Fibroblast of skin of abdomen (primary cell): ENCODE data around the gene SF1.

ENCODE experiments used
- DNase-seq: peaks from one replicate; pipeline ENCODE4 v3.0.0-alpha.2; 2013

The SF1 gene

GRCh38 chr11:64760759-64761420 is 17.5 kb downstream of the SF1 start:
- no peak for DNase-seq

GRCh38 chr11:64759722-64760719 is 18.3 kb downstream of the SF1 start, which contains the start of gene PYGM:
PYGM (minus strand) TSS chr11:64759974; CDS start chr11:64759898, 76 bp downstream.
- peak; percentile 28 for DNase-seq

DNA sequence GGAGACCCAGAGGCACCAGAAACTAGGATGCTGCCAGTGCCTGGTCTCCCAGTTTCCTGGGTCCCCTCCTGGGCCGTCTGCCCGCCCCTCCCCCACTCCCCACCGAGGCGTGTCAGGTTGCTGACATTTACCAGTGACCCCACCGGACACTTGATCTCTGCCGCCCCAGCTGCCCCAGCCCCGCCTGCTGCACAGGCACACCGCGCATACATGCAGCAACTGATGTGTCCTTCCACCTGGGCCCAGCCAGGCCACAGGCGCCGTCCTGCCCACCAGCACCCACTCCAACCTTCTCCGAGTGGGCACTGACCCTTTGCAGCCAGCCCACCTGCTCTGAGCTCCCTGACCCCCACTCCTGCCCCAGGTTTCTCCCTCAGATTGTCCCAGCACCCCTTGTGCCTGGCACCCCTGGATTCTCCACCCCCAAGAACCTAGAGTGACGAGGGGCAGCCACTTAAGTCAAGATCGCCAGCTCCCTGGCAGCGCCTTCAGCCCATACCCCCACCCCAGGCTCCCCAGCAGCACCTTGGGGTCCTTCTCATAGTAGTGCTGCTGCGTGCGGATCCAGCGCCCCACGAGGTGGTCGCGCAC is 19.1 kb downstream of the SF1 start:
- no peak for DNase-seq

DNA sequence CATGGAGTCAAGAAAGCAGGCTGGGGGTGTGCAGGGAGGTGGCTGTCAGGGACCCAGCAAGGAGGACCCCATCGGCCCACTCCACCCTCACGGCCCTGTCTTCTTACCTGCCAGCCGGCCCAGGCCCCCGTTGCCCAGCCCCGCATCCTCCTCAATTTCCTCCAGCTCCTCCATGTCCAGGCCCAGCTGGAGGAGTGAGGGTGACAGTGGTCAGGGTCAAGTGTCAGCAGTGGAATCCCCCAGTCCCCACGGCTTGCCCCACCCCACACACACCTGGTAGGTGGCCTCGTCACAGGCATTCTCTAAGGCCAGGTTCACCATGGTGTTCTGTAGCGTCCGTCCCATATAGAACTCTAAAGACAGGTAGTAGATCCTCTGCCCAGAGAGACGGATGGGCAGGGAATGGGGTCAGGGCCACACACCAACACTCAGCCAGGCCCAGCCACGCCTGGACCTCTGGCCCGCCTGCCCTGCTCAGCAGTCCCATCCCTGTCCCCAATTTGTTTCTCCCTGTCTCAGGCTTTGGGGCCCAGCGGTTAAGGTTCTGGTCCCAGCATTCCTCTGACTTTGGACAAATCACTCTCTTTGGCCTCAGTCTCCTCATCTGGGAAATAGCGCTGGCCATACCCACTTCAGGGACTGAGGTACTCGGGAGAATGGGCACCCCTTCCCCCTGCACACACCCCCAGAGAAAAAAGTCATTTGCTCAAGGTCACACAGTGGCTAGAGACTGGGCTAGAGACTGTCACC is 19.8 kb downstream of the SF1 start:
- DNase-seq, result no peak

- DNase-seq, result no peak
Observed at GRCh38 chr11:64757549-64758329, 20.6 kb downstream of the SF1 start.

DNA sequence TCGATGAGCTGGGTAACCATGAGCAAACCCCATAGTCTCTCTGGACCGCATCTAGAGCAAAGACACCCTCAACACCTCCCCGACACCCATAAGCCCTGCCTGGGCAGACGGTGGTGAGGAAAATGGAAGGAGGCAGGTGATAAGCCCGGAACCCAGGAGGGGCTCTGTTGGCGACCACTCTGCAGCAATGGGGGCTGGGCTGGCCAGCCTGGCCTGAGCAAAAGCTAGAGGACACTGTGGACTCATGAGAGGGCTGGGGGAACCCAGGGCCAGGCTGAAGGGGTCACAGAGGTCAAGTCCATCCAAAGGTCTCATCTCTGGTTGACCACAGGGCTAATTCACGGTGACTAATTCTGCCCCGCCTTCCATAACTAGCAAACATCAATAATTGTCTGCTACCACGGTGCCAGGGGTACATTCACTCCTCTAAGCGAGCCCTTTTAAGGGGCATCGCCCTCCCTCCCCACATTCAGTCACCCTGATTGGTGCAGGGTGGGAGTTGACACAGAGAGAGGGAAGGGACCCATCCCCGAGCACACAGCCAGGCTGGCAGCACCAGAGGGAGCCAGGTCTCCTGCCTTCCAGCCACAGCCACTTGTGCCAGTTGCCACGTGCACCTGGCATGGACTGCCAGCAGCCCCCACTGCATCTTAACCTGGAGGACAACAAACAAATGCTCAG is 22.5 kb downstream of the SF1 start:
- DNase-seq, result no peak

DNA sequence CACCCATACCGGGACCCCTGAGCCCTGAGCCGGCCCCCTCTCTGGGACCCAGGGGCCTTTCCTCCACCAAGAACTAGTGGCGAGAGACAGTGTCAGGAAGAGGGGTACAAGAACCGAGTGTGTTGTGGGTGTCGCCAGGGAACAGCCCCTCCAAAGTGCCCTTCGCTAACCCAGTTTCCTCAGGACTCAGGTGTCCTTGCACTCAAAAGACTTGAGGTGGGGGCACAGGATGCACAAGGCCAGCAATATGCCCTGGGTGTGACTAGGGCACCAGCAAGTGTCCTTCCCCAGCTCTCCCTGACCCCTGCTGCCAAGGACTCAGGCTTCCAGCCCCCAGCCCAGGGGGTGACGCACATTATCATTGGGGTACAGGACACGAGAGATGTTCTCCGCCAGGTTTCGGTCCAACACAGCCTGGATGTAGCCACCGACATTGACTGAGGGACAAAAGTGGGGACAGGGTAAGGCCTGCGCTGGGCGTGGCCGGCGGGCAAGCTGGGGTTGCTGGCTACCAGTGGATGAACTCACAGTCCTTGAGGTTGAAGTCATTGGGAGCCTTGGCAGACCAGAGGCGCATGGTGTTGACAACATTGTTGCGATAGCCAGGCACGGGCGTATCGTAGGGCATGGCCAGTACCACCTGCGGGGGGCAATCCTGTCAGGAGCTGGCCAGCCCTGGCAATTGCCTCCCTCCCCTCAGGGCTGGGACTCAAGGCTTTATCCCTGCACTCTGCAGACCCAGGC is 23.3 kb downstream of the SF1 start:
- no peak for DNase-seq

- DNase-seq, result no peak
Observed at GRCh38 chr11:64754124-64754918, 24.0 kb downstream of the SF1 start.

GRCh38 chr11:64753380-64754123 is 24.8 kb downstream of the SF1 start:
- no peak for DNase-seq

GRCh38 chr11:64753019-64753379 is 25.3 kb downstream of the SF1 start:
- DNase-seq, result no peak

GRCh38 chr11:64752175-64752970 is 26.0 kb downstream of the SF1 start:
- no peak for DNase-seq

DNA sequence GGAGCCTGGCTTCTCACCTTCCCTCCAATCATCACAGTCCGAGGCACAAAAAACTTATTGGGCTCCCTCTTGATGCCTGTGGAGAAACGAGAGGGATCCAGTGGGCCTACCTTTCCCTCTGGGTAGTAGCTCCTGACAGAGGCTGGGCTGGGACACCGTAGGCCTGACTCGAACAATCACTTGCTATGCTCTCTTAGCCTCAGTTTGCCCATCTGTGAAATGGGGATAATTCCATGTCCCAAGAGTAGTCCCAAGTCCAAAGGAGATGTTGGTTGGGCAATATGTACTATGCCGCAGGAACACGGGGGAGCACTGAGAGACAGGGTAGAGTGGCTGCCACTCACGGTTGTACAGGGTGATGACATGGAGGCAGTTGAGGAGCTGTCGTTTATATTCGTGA is 26.8 kb downstream of the SF1 start:
- DNase-seq, result no peak

- no peak for DNase-seq
Observed at GRCh38 chr11:64751136-64751535, 27.2 kb downstream of the SF1 start.

- DNase-seq, result no peak
Observed at GRCh38 chr11:64750361-64751054, 27.8 kb downstream of the SF1 start.

DNA sequence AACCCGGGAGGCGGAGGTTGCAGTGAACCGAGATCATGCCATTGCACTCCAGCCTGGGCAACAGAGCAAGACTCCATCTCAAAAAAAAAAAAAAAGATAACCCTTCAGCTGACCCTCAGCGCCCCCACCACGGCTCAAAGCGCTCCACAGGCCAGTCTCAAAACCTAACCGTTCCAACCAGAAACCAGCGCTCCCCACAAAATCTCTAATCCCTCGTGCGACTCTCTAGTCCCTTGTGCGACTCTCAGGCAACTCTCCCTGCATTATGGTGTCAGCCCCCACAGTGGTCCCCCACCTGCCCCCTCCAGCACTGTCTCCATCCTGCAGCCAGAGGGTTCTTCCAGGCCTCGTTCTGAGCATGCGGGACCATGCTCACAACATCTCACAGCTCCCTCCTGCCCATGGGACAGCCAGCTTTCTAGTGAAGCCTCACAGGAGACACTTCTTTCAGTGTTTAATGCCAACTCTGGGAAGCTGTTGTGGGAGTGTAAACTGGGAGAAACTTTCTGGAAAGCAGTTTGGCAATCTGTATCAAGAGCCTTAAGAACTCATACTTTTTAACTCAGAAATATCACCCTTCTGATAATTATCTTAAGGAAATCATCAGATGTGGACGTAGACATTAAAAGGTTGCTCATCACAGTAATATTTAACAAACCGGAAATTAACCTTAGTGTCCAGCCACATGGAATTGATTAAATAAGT is 30.2 kb downstream of the SF1 start:
- DNase-seq, result peak; percentile 87

DNA sequence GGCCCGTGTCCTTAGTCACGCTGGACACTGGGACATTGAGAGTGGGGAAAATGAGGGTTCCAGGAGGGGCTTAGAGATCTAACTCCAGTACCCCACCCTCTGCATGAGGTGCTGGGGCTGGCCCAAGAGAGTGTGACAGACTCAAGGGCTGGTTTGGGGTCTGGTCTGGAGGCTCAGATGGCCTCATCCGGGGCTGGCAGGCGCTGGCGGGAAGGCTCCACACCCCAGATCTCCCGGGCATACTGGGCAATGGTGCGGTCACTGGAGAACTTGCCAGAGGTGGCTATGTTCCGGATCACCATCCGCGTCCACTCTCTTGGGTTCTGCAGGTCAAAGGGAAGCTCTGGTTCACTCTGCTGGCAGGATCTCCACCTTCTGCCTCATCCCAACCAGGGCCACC is 31.9 kb downstream of the SF1 start:
- DNase-seq, result no peak
